Smooth muscle cell (in vitro differentiated cells): ENCODE measurements around the gene ITPR1. TPM values are rescaled to one million over a fixed set of nuclear protein-coding genes. Genes with fewer than 3 reads are reported as not detected.

Source experiments
- DNase-seq: peaks from one replicate; lab custom pipeline; 2025; ENCODE audit not compliant: unreplicated experiment; lab: John Stamatoyannopoulos, UW
- H2AFZ ChIP-seq: fragments of 200-600 bp; sonication (generic); 2 replicates; pipeline ENCODE4 v1.6.0; 2016; ENCODE audit warnings: antibody characterized with exemption, low read depth, mild to moderate bottlenecking
- H3F3A ChIP-seq: fragments of 200-600 bp; sonication (generic); 2 replicates; pipeline ENCODE4 v1.6.0; 2017; ENCODE audit warnings: antibody characterized with exemption, low read depth
- H3K27ac ChIP-seq: fragments of 200-600 bp; sonication (generic); 2 replicates; pipeline ENCODE4 v1.5.1; 2016; ENCODE audit warnings: low read depth, mild to moderate bottlenecking
- H3K27me3 ChIP-seq: fragments of 200-600 bp; sonication (generic); 2 replicates; pipeline ENCODE4 v1.6.1; 2016; ENCODE audit warnings: low read depth, mild to moderate bottlenecking
- H3K36me3 ChIP-seq: fragments of 200-600 bp; sonication (generic); 2 replicates; pipeline ENCODE4 v1.5.1; 2016; ENCODE audit warnings: low read depth
- H3K4me1 ChIP-seq: fragments of 200-600 bp; sonication (generic); 2 replicates; pipeline ENCODE4 v1.5.1; 2016; ENCODE audit warnings: low read depth
- H3K4me2 ChIP-seq: fragments of 200-600 bp; sonication (generic); 2 replicates; pipeline ENCODE4 v1.6.0; 2016; ENCODE audit warnings: mild to moderate bottlenecking
- H3K4me3 ChIP-seq: fragments of 200-600 bp; sonication (generic); 2 replicates; pipeline ENCODE4 v1.5.1; 2016; ENCODE audit warnings: mild to moderate bottlenecking
- H3K79me2 ChIP-seq: fragments of 200-600 bp; sonication (generic); 2 replicates; pipeline ENCODE4 v1.6.0; 2016; ENCODE audit warnings: low read depth, mild to moderate bottlenecking
- H3K9ac ChIP-seq: fragments of 200-600 bp; sonication (generic); 2 replicates; pipeline ENCODE4 v1.6.0; 2016; ENCODE audit warnings: low read depth
- H3K9me3 ChIP-seq: fragments of 200-600 bp; sonication (generic); replicated peaks from 2 replicates; pipeline ENCODE4 v1.5.1; 2016; ENCODE audit warnings: low read depth
- H4K20me1 ChIP-seq: fragments of 200-600 bp; sonication (generic); 2 replicates; pipeline ENCODE4 v1.6.0; 2016; ENCODE audit warnings: low read depth
- CTCF ChIP-seq: fragments of 200-600 bp; sonication (generic); IDR thresholded peaks from 2 replicates; pipeline ENCODE4 v1.5.1; 2017; ENCODE audit warnings: borderline replicate concordance, mild to moderate bottlenecking, antibody characterized with exemption; ENCODE audit not compliant: insufficient read depth, poor library complexity, severe bottlenecking
- WGBS: methylation state at CpG from one replicate; pipeline ENCODE4 v1.1.7; 2016; ENCODE audit warnings: low lambda C conversion rate; 5-methylcytosine and 5-hydroxymethylcytosine counted together
- polyA plus RNA-seq: library from polyadenylated mRNA; unstranded; fragments of >200 nt; fragmentation: Nextera tagmentation; extraction: Ambion mirVana; gene quantifications from 2 replicates; pipeline ENCODE4 v1.2.1, GENCODE V29; 2016
- total RNA-seq: library from RNA; depleted of rRNA; stranded (reverse); fragments of >200 nt; gene quantifications from 2 replicates; pipeline ENCODE4 v1.2.3, GENCODE V29; 2014

Gene ITPR1
- total and polyA plus RNA-seq, 2 experiments from 2014 or later = 16.4 to 28.6 TPM

- DNase-seq = peak; percentile 22
- TF ChIP-seq CTCF = no peak
- 2% methylated on average over 46 of the region's 47 CpGs for WGBS
Observed at GRCh38 chr3:4466741-4467521, 26.2 kb upstream of the ITPR1 start, which contains the start of gene SUMF1. TSS of gene SUMF1 (minus strand) at chr3:4467269. CDS start at chr3:4467245, 24 bp downstream.

GRCh38 chr3:4467522-4467867 lies 25.7 kb upstream of the ITPR1 start:
- Histone ChIP-seq H3K27me3 (peaks cover 4% of the 10 kb centered on the region), H3K4me2 (peak overlapping the region; percentile 99), H3K4me1 (peaks cover 3% of the 10 kb centered on the region), H3K79me2 (no peaks in the 10 kb centered on the region), H2AFZ (peak overlapping the region; percentile 99), H3K9ac (peak overlapping the region; percentile 93), H3K9me3 (no peaks in the 10 kb centered on the region), H4K20me1 (no peaks in the 10 kb centered on the region), H3K27ac (peak overlapping the region; percentile 48), H3K36me3 (no peaks in the 10 kb centered on the region), H3K4me3 (peak overlapping the region; percentile 74), H3F3A (no peaks in the 10 kb centered on the region)
- 87% methylated on average over 13 of the region's 13 CpGs for WGBS
- DNase-seq = no peak
- no peak for TF ChIP-seq CTCF

More at GRCh38 chr3:4466741-4467521, 26.2 kb upstream of the ITPR1 start, which contains the start of gene SUMF1:
- no peaks in the 10 kb centered on the region for H3F3A ChIP-seq
- H3K36me3 ChIP-seq = no peaks in the 10 kb centered on the region
- peak within 1 kb of the TSS; percentile 48 for H3K27ac ChIP-seq
- no peaks in the 10 kb centered on the region for H3K9me3 ChIP-seq
- H2AFZ ChIP-seq = peak within 1 kb of the TSS; percentile 99
- peak within 1 kb of the TSS; percentile 74 for H3K4me3 ChIP-seq
- no peaks in the 10 kb centered on the region for H3K79me2 ChIP-seq
- peak within 1 kb of the TSS; percentile 93 for H3K9ac ChIP-seq
- peaks cover 3% of the 10 kb centered on the region for H3K4me1 ChIP-seq
- H3K4me2 ChIP-seq = peak within 1 kb of the TSS; percentile 99
- H4K20me1 ChIP-seq = no peaks in the 10 kb centered on the region
- H3K27me3 ChIP-seq = no peaks in the 10 kb centered on the region

GRCh38 chr3:4471907-4472306 lies 21.2 kb upstream of the ITPR1 start:
- H3K79me2 ChIP-seq = no peaks in the 10 kb centered on the region
- no peak overlapping the region for H3K4me2 ChIP-seq
- no peaks in the 10 kb centered on the region for H3K36me3 ChIP-seq
- H3K27ac ChIP-seq = no peak overlapping the region
- no peaks in the 10 kb centered on the region for H3K4me1 ChIP-seq
- no peaks in the 10 kb centered on the region for H3F3A ChIP-seq
- DNase-seq = no peak
- no peaks in the 10 kb centered on the region for H4K20me1 ChIP-seq
- WGBS = 67% methylated on average over 1 of the region's 1 CpG
- no peaks in the 10 kb centered on the region for H3K9me3 ChIP-seq
- no peak overlapping the region for H2AFZ ChIP-seq
- H3K4me3 ChIP-seq = no peak overlapping the region
- H3K27me3 ChIP-seq = peaks cover 30% of the 10 kb centered on the region
- no peak for TF ChIP-seq CTCF
- H3K9ac ChIP-seq = no peak overlapping the region

GRCh38 chr3:4472312-4472711 lies 20.8 kb upstream of the ITPR1 start:
- WGBS = 87% methylated on average over 2 of the region's 2 CpGs
- H4K20me1 ChIP-seq = no peaks in the 10 kb centered on the region
- no peaks in the 10 kb centered on the region for H3K79me2 ChIP-seq
- H3K4me3 ChIP-seq = no peak overlapping the region
- no peak overlapping the region for H3K27ac ChIP-seq
- H3K9ac ChIP-seq = no peak overlapping the region
- no peaks in the 10 kb centered on the region for H3K9me3 ChIP-seq
- TF ChIP-seq CTCF = no peak
- no peak for DNase-seq
- peaks cover 32% of the 10 kb centered on the region for H3K27me3 ChIP-seq
- H3K4me1 ChIP-seq = no peaks in the 10 kb centered on the region
- H3K36me3 ChIP-seq = no peaks in the 10 kb centered on the region
- no peak overlapping the region for H2AFZ ChIP-seq
- H3K4me2 ChIP-seq = no peak overlapping the region
- no peaks in the 10 kb centered on the region for H3F3A ChIP-seq
